Caco-2 (cell line): ENCODE measurements around the gene PLIN1. TPM values are rescaled to one million over a fixed set of nuclear protein-coding genes. Genes with fewer than 3 reads are reported as not detected.

Experiments used
- BruUV-seq: library from RNA; stranded (reverse); fragments of 400-500 nt; replicated peaks from 2 replicates; lab custom pipeline; 2021; lab: Mats Ljungman, UMichigan
- CTCF ChIA-PET: fragments of 300-600 bp; sonication (Branson Sonifier 250); formaldehyde crosslinking; loops from one replicate; lab custom pipeline; 2022; ENCODE audit warnings: antibody characterized with exemption; lab: Charles Lee
- POLR2A ChIA-PET: fragments of 300-600 bp; sonication (Branson Sonifier 250); formaldehyde crosslinking; loops from one replicate; lab custom pipeline; 2022; ENCODE audit warnings: antibody characterized with exemption; lab: Charles Lee
- DNase-seq, 2 experiments: peaks; one replicate each; pipeline versions ENCODE4 v3.0.0 to v3.0.0-alpha.2; 2020 to 2022
- H3K27me3 ChIP-seq: replicated peaks from 2 replicates; pipeline ENCODE4 v1.6.0; 2011; ENCODE audit warnings: low read length; ENCODE audit not compliant: control insufficient read depth, insufficient read depth
- H3K36me3 ChIP-seq: 2 replicates; pipeline ENCODE4 v1.5.1; 2011; ENCODE audit warnings: low read length; ENCODE audit not compliant: control insufficient read depth, insufficient read depth
- H3K4me1 ChIP-seq: fragments of 250-450 bp; sonication (Bioruptor Pico); 2 replicates; pipeline ENCODE4 v1.5.1; 2020; ENCODE audit warnings: mild to moderate bottlenecking
- H3K4me3 ChIP-seq: 2 replicates; pipeline ENCODE4 v1.5.1; 2011; ENCODE audit warnings: low read depth, mild to moderate bottlenecking, control low read depth, low read length
- H3K9me3 ChIP-seq: fragments of 250-450 bp; sonication (Bioruptor Pico); 2 replicates; pipeline ENCODE4 v1.5.1; 2020; ENCODE audit warnings: mild to moderate bottlenecking, moderate library complexity
- H3K27ac Mint-ChIP-seq: one replicate; pipeline ENCODE4 v1.8.0; 2022; ENCODE audit warnings: mixed read lengths; ENCODE audit not compliant: unreplicated experiment
- H3K27me3 Mint-ChIP-seq: one replicate; pipeline ENCODE4 v1.8.0; 2022; ENCODE audit warnings: mixed read lengths; ENCODE audit not compliant: insufficient read depth, unreplicated experiment
- H3K36me3 Mint-ChIP-seq: one replicate; pipeline ENCODE4 v1.8.0; 2022; ENCODE audit warnings: mild to moderate bottlenecking, mixed read lengths; ENCODE audit not compliant: insufficient read depth, unreplicated experiment
- H3K4me1 Mint-ChIP-seq: one replicate; pipeline ENCODE4 v1.8.0; 2022; ENCODE audit warnings: low read depth, mixed read lengths; ENCODE audit not compliant: unreplicated experiment
- H3K4me3 Mint-ChIP-seq: one replicate; pipeline ENCODE4 v1.8.0; 2022; ENCODE audit warnings: mild to moderate bottlenecking, moderate library complexity, mixed read lengths; ENCODE audit not compliant: unreplicated experiment
- H3K9me3 Mint-ChIP-seq: one replicate; pipeline ENCODE4 v1.8.0; 2022; ENCODE audit warnings: mixed read lengths; ENCODE audit not compliant: unreplicated experiment
- intact Hi-C: fragments of 100-400 bp; cut with micrococcal nuclease; formaldehyde crosslinking; loops from one replicate; pipeline ENCODE4 v1.10.0; 2022; ENCODE audit not compliant: unreplicated experiment
- total RNA-seq: library from RNA; stranded (reverse); gene quantifications from 2 replicates; pipeline ENCODE4 v1.2.3, GENCODE V29; 2022
- TF ChIP-seq, protein P1 (sequence below), 2 experiments: fragments of 200-600 bp in 1 of 2; IDR thresholded peaks; 1 replicate in 1 of 2; 2 replicates in 1 of 2; pipeline versions ENCODE4 v1.5.1 to v1.8.0; 2011 to 2022; ENCODE audit warnings: antibody characterized with exemption in 1 of 2, control low read depth in 1 of 2, inconsistent platforms in 1 of 2, low read depth in 1 of 2, low read length in 1 of 2, mild to moderate bottlenecking in 1 of 2, moderate library complexity in 1 of 2; ENCODE audit not compliant: insufficient read depth in 1 of 2, severe bottlenecking in 1 of 2, unreplicated experiment in 1 of 2

PLIN1 gene
- total RNA-seq, 1 experiment from 2014 or later, result not detected

DNA sequence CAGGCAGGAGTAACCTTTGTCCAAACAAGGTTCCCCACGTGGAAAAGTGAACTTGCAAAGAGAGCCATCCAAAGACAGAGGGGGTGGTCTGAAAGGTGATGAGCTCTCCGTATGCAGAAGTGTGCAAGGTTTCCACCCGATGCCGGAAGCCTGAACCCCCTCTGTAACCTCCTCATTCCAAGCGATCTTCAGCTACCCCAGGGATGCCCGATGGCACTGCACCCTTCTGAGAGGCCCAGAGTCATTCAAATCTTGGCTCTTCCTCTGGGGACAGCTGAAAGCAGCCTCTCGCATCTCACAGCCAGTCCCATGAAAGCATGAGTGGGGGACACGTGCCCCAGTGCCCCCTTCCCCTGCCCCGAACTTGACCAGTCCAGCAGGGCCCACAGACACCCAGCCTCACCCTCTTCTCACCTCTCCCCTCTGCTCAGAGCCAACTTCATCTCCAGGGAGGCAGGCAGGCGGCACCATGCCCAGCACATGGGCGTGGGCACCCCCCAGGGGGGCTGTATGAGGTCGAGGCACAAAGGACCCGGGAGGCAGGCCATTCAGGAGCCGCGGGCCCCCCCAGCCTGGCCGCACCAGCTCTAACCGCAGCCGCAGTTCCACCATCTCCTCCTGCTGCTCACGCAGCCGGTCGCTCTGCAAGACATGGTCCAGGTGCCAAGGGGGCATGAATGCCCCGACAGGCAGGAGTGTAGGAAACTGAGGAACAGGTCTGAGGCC, 32.6 kb downstream of the PLIN1 start:
- Mint-ChIP-seq H3K27me3 (no peaks in the 10 kb centered on the region), H3K4me1 (no peaks in the 10 kb centered on the region), H3K36me3 (peaks cover 8% of the 10 kb centered on the region), H3K9me3 (no peaks in the 10 kb centered on the region), H3K4me3 (no peak overlapping the region), H3K27ac (no peak overlapping the region)
- no TSS peak for BruUV-seq
- DNase-seq, result no peak
- Histone ChIP-seq H3K9me3 (no peaks in the 10 kb centered on the region), H3K4me1 (no peaks in the 10 kb centered on the region), H3K4me3 (no peak overlapping the region), H3K27me3 (no peaks in the 10 kb centered on the region), H3K36me3 (no peaks in the 10 kb centered on the region)
- intact Hi-C loops, result no loop called here
- TF ChIP-seq, protein P1, sequence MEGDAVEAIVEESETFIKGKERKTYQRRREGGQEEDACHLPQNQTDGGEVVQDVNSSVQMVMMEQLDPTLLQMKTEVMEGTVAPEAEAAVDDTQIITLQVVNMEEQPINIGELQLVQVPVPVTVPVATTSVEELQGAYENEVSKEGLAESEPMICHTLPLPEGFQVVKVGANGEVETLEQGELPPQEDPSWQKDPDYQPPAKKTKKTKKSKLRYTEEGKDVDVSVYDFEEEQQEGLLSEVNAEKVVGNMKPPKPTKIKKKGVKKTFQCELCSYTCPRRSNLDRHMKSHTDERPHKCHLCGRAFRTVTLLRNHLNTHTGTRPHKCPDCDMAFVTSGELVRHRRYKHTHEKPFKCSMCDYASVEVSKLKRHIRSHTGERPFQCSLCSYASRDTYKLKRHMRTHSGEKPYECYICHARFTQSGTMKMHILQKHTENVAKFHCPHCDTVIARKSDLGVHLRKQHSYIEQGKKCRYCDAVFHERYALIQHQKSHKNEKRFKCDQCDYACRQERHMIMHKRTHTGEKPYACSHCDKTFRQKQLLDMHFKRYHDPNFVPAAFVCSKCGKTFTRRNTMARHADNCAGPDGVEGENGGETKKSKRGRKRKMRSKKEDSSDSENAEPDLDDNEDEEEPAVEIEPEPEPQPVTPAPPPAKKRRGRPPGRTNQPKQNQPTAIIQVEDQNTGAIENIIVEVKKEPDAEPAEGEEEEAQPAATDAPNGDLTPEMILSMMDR (IDR thresholded peaks at IDR 0.05; ENCODE audit: insufficient read depth in 1 of 2, low read depth in 1 of 2, low read length in 1 of 2, severe bottlenecking in 1 of 2, unreplicated experiment in 1 of 2), result no peak
- POLR2A ChIA-PET, result no interaction called here
- CTCF ChIA-PET, result interaction anchor here (0.6 kb wide), 2 partner anchors 90 to 456 kb away, joined by 3 to 4 read pairs; partner anchors contain the start of gene IDH2

- intact Hi-C loops, result no loop called here
- Histone ChIP-seq H3K27me3 (no peaks in the 10 kb centered on the region), H3K9me3 (no peaks in the 10 kb centered on the region), H3K36me3 (no peaks in the 10 kb centered on the region), H3K4me1 (no peaks in the 10 kb centered on the region), H3K4me3 (no peak overlapping the region)
- no peak overlapping the region for H3K27ac Mint-ChIP-seq
- H3K9me3 Mint-ChIP-seq, result no peaks in the 10 kb centered on the region
- DNase-seq, result no peak
- TF ChIP-seq, protein P1 (IDR thresholded peaks at IDR 0.05; ENCODE audit: insufficient read depth in 1 of 2, low read depth in 1 of 2, low read length in 1 of 2, severe bottlenecking in 1 of 2, unreplicated experiment in 1 of 2), result no peak
- no TSS peak for BruUV-seq
- POLR2A ChIA-PET, result no interaction called here
- peaks cover 8% of the 10 kb centered on the region for H3K36me3 Mint-ChIP-seq
- H3K4me3 Mint-ChIP-seq, result no peak overlapping the region
- no peaks in the 10 kb centered on the region for H3K27me3 Mint-ChIP-seq
- CTCF ChIA-PET, result interaction anchor here (0.6 kb wide), 1 partner anchor 457 kb away, joined by 3 read pairs; the partner anchor contains the start of gene IDH2
- H3K4me1 Mint-ChIP-seq, result no peaks in the 10 kb centered on the region
Measured at GRCh38 chr15:89645680-89646079, 33.5 kb downstream of the PLIN1 start.

DNA sequence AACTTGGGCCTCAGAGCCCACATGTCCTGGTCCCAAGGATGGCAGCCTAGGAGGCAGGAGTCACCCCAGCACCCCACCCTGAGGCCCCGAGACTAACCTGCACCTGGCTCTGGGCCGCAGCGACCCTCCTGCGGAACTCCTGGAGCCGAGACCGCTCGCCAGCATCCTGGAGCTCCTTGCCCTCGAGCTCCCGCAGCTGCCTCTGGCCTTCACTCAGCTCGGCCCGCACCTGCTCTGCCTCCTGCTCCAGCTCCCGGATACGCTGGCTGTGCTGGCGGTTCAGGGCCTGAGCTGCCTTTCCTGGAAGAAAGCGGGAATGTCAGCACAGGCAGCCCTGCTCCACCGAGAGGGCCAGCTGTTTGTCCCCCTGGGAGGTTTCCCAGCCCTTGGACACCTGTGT, 37.1 kb downstream of the PLIN1 start:
- no peaks in the 10 kb centered on the region for H3K27me3 ChIP-seq
- intact Hi-C loops, result no loop called here
- H3K36me3 ChIP-seq, result no peaks in the 10 kb centered on the region
- no peaks in the 10 kb centered on the region for H3K4me1 Mint-ChIP-seq
- TF ChIP-seq, protein P1 (IDR thresholded peaks at IDR 0.05; ENCODE audit: insufficient read depth in 1 of 2, low read depth in 1 of 2, low read length in 1 of 2, severe bottlenecking in 1 of 2, unreplicated experiment in 1 of 2), result no peak
- H3K9me3 ChIP-seq, result no peaks in the 10 kb centered on the region
- H3K36me3 Mint-ChIP-seq, result peaks cover 5% of the 10 kb centered on the region
- H3K9me3 Mint-ChIP-seq, result no peaks in the 10 kb centered on the region
- no peak for DNase-seq
- no peak overlapping the region for H3K4me3 Mint-ChIP-seq
- no peak overlapping the region for H3K4me3 ChIP-seq
- H3K27ac Mint-ChIP-seq, result no peak overlapping the region
- no peaks in the 10 kb centered on the region for H3K4me1 ChIP-seq
- POLR2A ChIA-PET, result no interaction called here
- BruUV-seq, result no TSS peak
- CTCF ChIA-PET, result interaction anchor here (0.6 kb wide), 1 partner anchor 173 kb away, joined by 5 read pairs; the partner anchor contains the start of gene ANPEP
- H3K27me3 Mint-ChIP-seq, result no peaks in the 10 kb centered on the region
